ENCODE data around the gene WEE1. TPM values are rescaled to one million over a fixed set of nuclear protein-coding genes. Genes with fewer than 3 reads are reported as not detected.

The WEE1 gene
- polyA plus RNA-seq, 1 donor (not counting 4 experiments of a cell fraction or from before 2014, with no cell fraction given): 39.2 TPM

DNA sequence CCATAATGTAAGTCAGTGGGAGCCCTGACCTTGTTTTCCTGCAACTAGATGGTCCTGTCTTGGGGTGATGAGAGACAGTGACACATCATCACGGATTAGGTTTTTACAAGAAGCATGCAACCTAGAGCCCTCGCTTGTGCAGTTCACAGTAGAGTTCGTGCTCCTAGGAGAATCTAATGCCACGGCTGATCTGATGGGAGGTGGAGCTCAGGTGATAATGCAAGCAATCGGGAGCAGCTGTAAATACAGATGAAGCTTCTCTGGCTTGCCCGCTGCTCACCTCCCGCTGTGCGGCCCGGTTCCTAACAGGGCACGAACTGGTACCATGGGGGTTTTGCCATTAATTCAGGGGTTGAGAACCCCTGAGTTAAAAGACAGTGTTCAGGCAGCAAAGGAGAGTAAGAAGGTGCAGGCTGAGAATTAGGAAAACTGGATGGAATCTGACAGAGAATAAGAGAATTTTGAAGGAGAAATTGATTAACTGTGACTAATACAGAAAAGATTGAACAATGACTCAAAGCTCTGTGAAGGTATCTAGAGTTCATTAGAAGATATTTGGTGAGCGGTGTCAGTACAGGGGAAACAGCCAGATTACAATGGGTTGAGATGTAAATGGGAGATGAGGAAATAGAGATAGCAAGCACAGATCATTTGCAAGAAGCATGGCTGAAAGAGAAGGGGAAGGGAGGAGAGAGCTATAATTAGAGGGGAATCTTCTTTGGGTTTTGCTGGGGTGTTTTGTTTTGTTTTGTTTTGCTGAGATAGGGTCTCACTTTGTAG, 21.0 kb downstream of the WEE1 start:
- no peak overlapping the region for H3K9ac ChIP-seq (ENCODE audit: control insufficient read depth, extremely low read depth, insufficient read depth, low read length)
- no peaks in the 10 kb centered on the region for H3K9me3 ChIP-seq (ENCODE audit: control insufficient read depth, low read depth, low read length)
- H3K9me1 ChIP-seq (ENCODE audit: control insufficient read depth, extremely low read depth, insufficient read depth, low read length): no peaks in the 10 kb centered on the region
- H3K4me1 ChIP-seq (ENCODE audit: control insufficient read depth, extremely low read depth, insufficient read depth, low read length): no peaks in the 10 kb centered on the region
- H4K20me1 ChIP-seq (ENCODE audit: control insufficient read depth, extremely low read depth, insufficient read depth, low read length): no peaks in the 10 kb centered on the region
- FAIRE-seq (no peak), DNase-seq (ENCODE audit: low read depth, low spot score) (no peak)
- no peak overlapping the region for H3K27ac ChIP-seq (ENCODE audit: control insufficient read depth, insufficient read depth, low read length)
- no peaks in the 10 kb centered on the region for H3K27me3 ChIP-seq (ENCODE audit: control insufficient read depth, extremely low read depth, insufficient read depth, low read length)
- no peak overlapping the region for H3K4me3 ChIP-seq (ENCODE audit: control insufficient read depth in 2 of 3, extremely low read depth in 1 of 3, insufficient read depth in 2 of 3, low read depth in 1 of 3, low read length in 3 of 3)
- TF ChIP-seq, protein P1, sequence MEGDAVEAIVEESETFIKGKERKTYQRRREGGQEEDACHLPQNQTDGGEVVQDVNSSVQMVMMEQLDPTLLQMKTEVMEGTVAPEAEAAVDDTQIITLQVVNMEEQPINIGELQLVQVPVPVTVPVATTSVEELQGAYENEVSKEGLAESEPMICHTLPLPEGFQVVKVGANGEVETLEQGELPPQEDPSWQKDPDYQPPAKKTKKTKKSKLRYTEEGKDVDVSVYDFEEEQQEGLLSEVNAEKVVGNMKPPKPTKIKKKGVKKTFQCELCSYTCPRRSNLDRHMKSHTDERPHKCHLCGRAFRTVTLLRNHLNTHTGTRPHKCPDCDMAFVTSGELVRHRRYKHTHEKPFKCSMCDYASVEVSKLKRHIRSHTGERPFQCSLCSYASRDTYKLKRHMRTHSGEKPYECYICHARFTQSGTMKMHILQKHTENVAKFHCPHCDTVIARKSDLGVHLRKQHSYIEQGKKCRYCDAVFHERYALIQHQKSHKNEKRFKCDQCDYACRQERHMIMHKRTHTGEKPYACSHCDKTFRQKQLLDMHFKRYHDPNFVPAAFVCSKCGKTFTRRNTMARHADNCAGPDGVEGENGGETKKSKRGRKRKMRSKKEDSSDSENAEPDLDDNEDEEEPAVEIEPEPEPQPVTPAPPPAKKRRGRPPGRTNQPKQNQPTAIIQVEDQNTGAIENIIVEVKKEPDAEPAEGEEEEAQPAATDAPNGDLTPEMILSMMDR (optimal IDR thresholded peaks at IDR 0.05 in 1 of 3, IDR thresholded peaks at IDR 0.05 in 1 of 3, conservative IDR thresholded peaks at IDR 0.05 in 1 of 3; ENCODE audit: extremely low read depth in 1 of 3, insufficient read depth in 2 of 3, low read length in 3 of 3): no peak
- no peak overlapping the region for H2AFZ ChIP-seq (ENCODE audit: control insufficient read depth, low read length)
- H3K4me2 ChIP-seq (ENCODE audit: control insufficient read depth, extremely low read depth, insufficient read depth, low read depth, low read length): no peak overlapping the region
- no peaks in the 10 kb centered on the region for H3K36me3 ChIP-seq (ENCODE audit: control insufficient read depth in 2 of 2, extremely low read depth in 1 of 2, insufficient read depth in 2 of 2, low read length in 2 of 2)
- H3K79me2 ChIP-seq (ENCODE audit: control insufficient read depth, insufficient read depth, low read length): no peaks in the 10 kb centered on the region
- dilution Hi-C loops (cut with MboI; ENCODE audit: extremely low pct_ligation_motif_present, low sequenced_read_pairs): no loop called here

GRCh38 chr11:9596926-9597464, 23.5 kb downstream of the WEE1 start:
- H3K9me1 ChIP-seq (ENCODE audit: control insufficient read depth, extremely low read depth, insufficient read depth, low read length): peaks cover 5% of the 10 kb centered on the region
- H3K9ac ChIP-seq (ENCODE audit: control insufficient read depth, extremely low read depth, insufficient read depth, low read length): no peak overlapping the region
- H3K27ac ChIP-seq (ENCODE audit: control insufficient read depth, insufficient read depth, low read length): no peak overlapping the region
- H3K36me3 ChIP-seq (ENCODE audit: control insufficient read depth in 2 of 2, extremely low read depth in 1 of 2, insufficient read depth in 2 of 2, low read length in 2 of 2): no peaks in the 10 kb centered on the region
- no peaks in the 10 kb centered on the region for H3K79me2 ChIP-seq (ENCODE audit: control insufficient read depth, insufficient read depth, low read length)
- no peak overlapping the region for H3K4me2 ChIP-seq (ENCODE audit: control insufficient read depth, extremely low read depth, insufficient read depth, low read depth, low read length)
- H3K9me3 ChIP-seq (ENCODE audit: control insufficient read depth, low read depth, low read length): no peaks in the 10 kb centered on the region
- dilution Hi-C loops (cut with MboI; ENCODE audit: extremely low pct_ligation_motif_present, low sequenced_read_pairs): no loop called here
- DNase-seq (ENCODE audit: low read depth, low spot score): no peak
- FAIRE-seq: no peak
- H3K4me3 ChIP-seq (ENCODE audit: control insufficient read depth in 2 of 3, extremely low read depth in 1 of 3, insufficient read depth in 2 of 3, low read depth in 1 of 3, low read length in 3 of 3): no peak overlapping the region
- TF ChIP-seq, protein P1 (optimal IDR thresholded peaks at IDR 0.05 in 1 of 3, IDR thresholded peaks at IDR 0.05 in 1 of 3, conservative IDR thresholded peaks at IDR 0.05 in 1 of 3; ENCODE audit: extremely low read depth in 1 of 3, insufficient read depth in 2 of 3, low read length in 3 of 3): no peak
- TF ChIP-seq EZH2 (IDR thresholded peaks at IDR 0.05; ENCODE audit: low read length): no peak
- H3K4me1 ChIP-seq (ENCODE audit: control insufficient read depth, extremely low read depth, insufficient read depth, low read length): peaks cover 12% of the 10 kb centered on the region
- no peaks in the 10 kb centered on the region for H4K20me1 ChIP-seq (ENCODE audit: control insufficient read depth, extremely low read depth, insufficient read depth, low read length)
- no peak overlapping the region for H2AFZ ChIP-seq (ENCODE audit: control insufficient read depth, low read length)
- no peaks in the 10 kb centered on the region for H3K27me3 ChIP-seq (ENCODE audit: control insufficient read depth, extremely low read depth, insufficient read depth, low read length)
